ENCODE data around the gene PPP2R3A. TPM values are rescaled to one million over a fixed set of nuclear protein-coding genes. Genes with fewer than 3 reads are reported as not detected.
"Not testable (repeated sequence)": the region's sequence is repeated elsewhere in the genome, so short reads cannot be mapped to it uniquely, and the experiment has no call there.

Gene PPP2R3A
- total RNA-seq, 2 donors from 2014 or later = 49.5 to 71.9 TPM

GRCh38 chr3:136189859-136190617 lies 224.5 kb downstream of the PPP2R3A start:
- H3K4me1 ChIP-seq = peaks cover 0 to 70% of the 10 kb centered on the region in 2 donors
- no peak for TF ChIP-seq CTCF (IDR thresholded peaks at IDR 0.05)
- no peaks in the 10 kb centered on the region for H3K9me3 ChIP-seq
- H3K36me3 ChIP-seq = no peaks in the 10 kb centered on the region
- H3K4me3 ChIP-seq = no peak overlapping the region
- no peak for DNase-seq (ENCODE audit: low spot score)
- H3K27ac ChIP-seq = no peak overlapping the region
- no peaks in the 10 kb centered on the region for H3K27me3 ChIP-seq

- not testable (repeated sequence) for H3K27me3 ChIP-seq; DNase-seq (ENCODE audit: low spot score); H3K9me3 ChIP-seq; H3K36me3 ChIP-seq
- H3K27ac ChIP-seq = peak overlapping the region in 1 of 2 donors; percentile 100
- peak overlapping the region; percentile 69 to 76 for H3K4me3 ChIP-seq
- H3K4me1 ChIP-seq = peaks cover 0 to 55% of the 10 kb centered on the region in 2 donors
Observed at GRCh38 chr3:136192195-136192594, 226.7 kb downstream of the PPP2R3A start.

- H3K27ac ChIP-seq = peak overlapping the region; percentile 99 to 100
- H3K4me3 ChIP-seq = peak overlapping the region; percentile 69 to 76
- TF ChIP-seq CTCF (IDR thresholded peaks at IDR 0.05) = no peak
- no peaks in the 10 kb centered on the region for H3K27me3 ChIP-seq
- peaks cover 0 to 55% of the 10 kb centered on the region in 2 donors for H3K4me1 ChIP-seq
- H3K36me3 ChIP-seq = no peaks in the 10 kb centered on the region
- DNase-seq (ENCODE audit: low spot score) = no peak
- no peaks in the 10 kb centered on the region for H3K9me3 ChIP-seq
Observed at GRCh38 chr3:136192831-136193230, 227.3 kb downstream of the PPP2R3A start.

GRCh38 chr3:136193278-136194054 lies 227.9 kb downstream of the PPP2R3A start:
- Histone ChIP-seq H3K9me3 (no peaks in the 10 kb centered on the region), H3K4me1 (peaks cover 0 to 54% of the 10 kb centered on the region in 2 donors), H3K27me3 (no peaks in the 10 kb centered on the region), H3K4me3 (peak overlapping the region; percentile 69 to 76), H3K27ac (peak overlapping the region; percentile 99 to 100), H3K36me3 (no peaks in the 10 kb centered on the region)
- no peak for DNase-seq (ENCODE audit: low spot score)
- no peak for TF ChIP-seq CTCF (IDR thresholded peaks at IDR 0.05)

- Histone ChIP-seq H3K27me3 (no peaks in the 10 kb centered on the region), H3K27ac (peak overlapping the region; percentile 99 to 100), H3K9me3 (no peaks in the 10 kb centered on the region), H3K4me1 (peaks cover 0 to 52% of the 10 kb centered on the region in 2 donors), H3K36me3 (no peaks in the 10 kb centered on the region), H3K4me3 (peak overlapping the region; percentile 69 to 76)
- no peak for TF ChIP-seq CTCF (IDR thresholded peaks at IDR 0.05)
- DNase-seq (ENCODE audit: low spot score) = no peak
Observed at GRCh38 chr3:136194409-136195257, 229.1 kb downstream of the PPP2R3A start.

Measured in right atrium auricular region (tissue), 2 donors.